Mesenchymal stem cell (in vitro differentiated cells and primary cell): ENCODE results near the gene HYLS1.
A peak's percentile ranks its signal among the peaks of the same experiment; 100 is the strongest.

Experiments
- DNase-seq: peaks from one replicate; pipeline ENCODE4 v3.0.0-alpha.2; 2013
- H2AFZ ChIP-seq: one replicate; pipeline ENCODE4 v1.6.1; 2013; ENCODE audit warnings: low read depth, mild to moderate bottlenecking, control low read depth, inconsistent platforms, low read length, moderate library complexity
- H2AK5ac ChIP-seq: 2 replicates; pipeline ENCODE4 v1.6.1; 2013; ENCODE audit warnings: low read length, moderate library complexity, mild to moderate bottlenecking, inconsistent platforms; ENCODE audit not compliant: severe bottlenecking
- H2BK120ac ChIP-seq: one replicate; pipeline ENCODE4 v1.6.1; 2013; ENCODE audit warnings: low read depth, mild to moderate bottlenecking, inconsistent platforms, low read length, moderate library complexity
- H2BK12ac ChIP-seq, 2 experiments: one replicate each; pipeline ENCODE4 v1.6.1; 2013; ENCODE audit warnings: inconsistent platforms in 2 of 2, low read length in 2 of 2, mild to moderate bottlenecking in 2 of 2, moderate library complexity in 2 of 2, control low read depth in 1 of 2
- H2BK15ac ChIP-seq: one replicate; pipeline ENCODE4 v1.6.1; 2013; ENCODE audit warnings: mild to moderate bottlenecking, low read depth, inconsistent platforms; ENCODE audit not compliant: poor library complexity, severe bottlenecking
- H2BK5ac ChIP-seq: 2 replicates; pipeline ENCODE4 v1.6.1; 2013; ENCODE audit warnings: low read depth, mild to moderate bottlenecking, low read length, control low read depth, inconsistent platforms; ENCODE audit not compliant: poor library complexity, severe bottlenecking
- H3K14ac ChIP-seq, 2 experiments: one replicate each; pipeline ENCODE4 v1.6.1; 2013; ENCODE audit warnings: inconsistent platforms in 2 of 2, low read length in 2 of 2, control low read depth in 1 of 2, mild to moderate bottlenecking in 1 of 2, moderate library complexity in 1 of 2
- H3K18ac ChIP-seq, 2 experiments: one replicate each; pipeline ENCODE4 v1.6.1; 2013; ENCODE audit warnings: inconsistent platforms in 2 of 2, low read length in 2 of 2, control low read depth in 1 of 2, low read depth in 1 of 2, mild to moderate bottlenecking in 1 of 2
- H3K23ac ChIP-seq, 2 experiments: one replicate each; pipeline ENCODE4 v1.6.1; 2013; ENCODE audit warnings: inconsistent platforms in 2 of 2, low read length in 2 of 2, mild to moderate bottlenecking in 2 of 2, moderate library complexity in 2 of 2, control low read depth in 1 of 2
- H3K27ac ChIP-seq: 2 replicates; pipeline ENCODE4 v1.5.1; 2013; ENCODE audit warnings: mild to moderate bottlenecking, moderate library complexity, low read length, control low read depth, inconsistent platforms; ENCODE audit not compliant: poor library complexity, severe bottlenecking
- H3K27me3 ChIP-seq, 2 experiments: 2 replicates each; pipeline versions ENCODE4 v1.6.1 to v1.7.0; 2013; ENCODE audit warnings: low read length in 2 of 2, mild to moderate bottlenecking in 2 of 2, moderate library complexity in 2 of 2, control low read depth in 1 of 2, inconsistent platforms in 1 of 2; ENCODE audit not compliant: control insufficient read depth in 1 of 2, insufficient read depth in 1 of 2
- H3K36me3 ChIP-seq, 2 experiments: 2 replicates each; pipeline versions ENCODE4 v1.6.1 to v1.7.0; 2013; ENCODE audit warnings: low read length in 2 of 2, control low read depth in 1 of 2, inconsistent platforms in 1 of 2, low read depth in 1 of 2, mild to moderate bottlenecking in 1 of 2; ENCODE audit not compliant: insufficient read depth in 2 of 2, control insufficient read depth in 1 of 2
- H3K4ac ChIP-seq, 2 experiments: one replicate each; pipeline ENCODE4 v1.6.1; 2013; ENCODE audit warnings: inconsistent platforms in 2 of 2, low read length in 2 of 2, mild to moderate bottlenecking in 2 of 2, moderate library complexity in 2 of 2, control low read depth in 1 of 2, low read depth in 1 of 2
- H3K4me1 ChIP-seq: 2 replicates; pipeline ENCODE4 v1.6.1; 2013; ENCODE audit warnings: low read depth, low read length, control low read depth; ENCODE audit not compliant: control insufficient read depth, insufficient read depth
- H3K4me2 ChIP-seq: 2 replicates; pipeline ENCODE4 v1.6.1; 2013; ENCODE audit warnings: low read length, mild to moderate bottlenecking, inconsistent platforms; ENCODE audit not compliant: poor library complexity, severe bottlenecking
- H3K4me3 ChIP-seq, 2 experiments: 2 replicates each; pipeline versions ENCODE4 v1.5.1 to v1.7.0; 2013; ENCODE audit warnings: low read length in 2 of 2, mild to moderate bottlenecking in 2 of 2, control low read depth in 1 of 2, low read depth in 1 of 2; ENCODE audit not compliant: insufficient read depth in 1 of 2
- H3K79me1 ChIP-seq: replicated peaks from 2 replicates; pipeline ENCODE4 v1.6.1; 2013; ENCODE audit warnings: mild to moderate bottlenecking, control low read depth, low read length, inconsistent platforms; ENCODE audit not compliant: poor library complexity, severe bottlenecking
- H3K9ac ChIP-seq: 2 replicates; pipeline ENCODE4 v1.7.0; 2013; ENCODE audit warnings: mild to moderate bottlenecking, low read length, moderate library complexity
- H3K9me3 ChIP-seq: 2 replicates; pipeline ENCODE4 v1.7.0; 2013; ENCODE audit warnings: mild to moderate bottlenecking, low read length; ENCODE audit not compliant: control insufficient read depth
- H4K8ac ChIP-seq: one replicate; pipeline ENCODE4 v1.6.1; 2013; ENCODE audit warnings: inconsistent platforms, mild to moderate bottlenecking, low read length, moderate library complexity
- H4K91ac ChIP-seq: one replicate; pipeline ENCODE4 v1.6.1; 2013; ENCODE audit warnings: mild to moderate bottlenecking, low read length, inconsistent platforms
- WGBS: methylation state at CpG from one replicate; pipeline ENCODE4 v1.1.7; 2013; ENCODE audit warnings: mixed read lengths; 5-methylcytosine and 5-hydroxymethylcytosine counted together

HYLS1 gene

DNA sequence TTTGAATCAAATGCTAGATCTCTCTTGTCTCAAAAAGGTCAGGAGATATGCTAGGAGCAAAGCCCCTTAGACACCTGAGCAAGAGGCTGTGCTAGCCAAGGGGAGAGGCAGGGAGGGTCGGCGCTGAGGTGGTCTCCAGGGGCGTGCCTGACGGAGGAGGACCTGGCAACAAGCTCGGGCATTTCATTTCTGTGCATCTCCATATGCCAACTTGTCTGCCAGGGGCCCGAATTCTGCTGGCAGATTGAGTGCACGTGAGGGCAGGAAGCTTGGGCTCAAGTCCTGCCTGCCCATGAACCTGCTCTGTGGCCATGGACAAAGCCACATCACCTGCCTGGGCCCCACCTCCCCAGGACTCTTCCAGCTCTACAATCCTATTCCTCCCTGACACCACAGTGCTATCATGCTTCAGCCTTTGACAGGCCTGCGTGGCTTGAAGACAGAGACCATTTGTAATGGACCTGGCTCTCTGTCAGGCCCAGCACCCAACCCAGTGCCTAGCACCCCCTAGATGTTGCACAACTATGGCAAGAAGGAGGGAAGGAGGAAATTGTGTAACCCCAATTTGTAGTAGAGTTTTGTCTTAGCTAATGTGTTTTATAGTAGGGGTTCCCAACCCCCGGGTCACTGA lies 42.1 kb downstream of the HYLS1 start:
- H3K23ac ChIP-seq = peak overlapping the region in 1 of 2 experiments; percentile 25
- WGBS = 83% methylated on average over 9 of the region's 9 CpGs
- no peak overlapping the region for H3K4me2 ChIP-seq
- no peaks in the 10 kb centered on the region for H3K79me1 ChIP-seq
- DNase-seq = no peak
- H3K14ac ChIP-seq = no peak overlapping the region
- no peak overlapping the region for H2BK15ac ChIP-seq
- H2BK12ac ChIP-seq = no peak overlapping the region
- no peak overlapping the region for H2BK120ac ChIP-seq
- no peak overlapping the region for H2AFZ ChIP-seq
- H3K27ac ChIP-seq = no peak overlapping the region
- peaks cover 11 to 46% of the 10 kb centered on the region in 2 experiments for H3K27me3 ChIP-seq
- no peaks in the 10 kb centered on the region for H3K9me3 ChIP-seq
- no peaks in the 10 kb centered on the region for H3K36me3 ChIP-seq
- no peak overlapping the region for H3K4me3 ChIP-seq
- H3K18ac ChIP-seq = no peak overlapping the region
- no peak overlapping the region for H3K9ac ChIP-seq
- H4K8ac ChIP-seq = no peak overlapping the region
- no peak overlapping the region for H3K4ac ChIP-seq
- H2AK5ac ChIP-seq = no peak overlapping the region
- no peaks in the 10 kb centered on the region for H3K4me1 ChIP-seq
- H4K91ac ChIP-seq = no peak overlapping the region
- no peak overlapping the region for H2BK5ac ChIP-seq

DNA sequence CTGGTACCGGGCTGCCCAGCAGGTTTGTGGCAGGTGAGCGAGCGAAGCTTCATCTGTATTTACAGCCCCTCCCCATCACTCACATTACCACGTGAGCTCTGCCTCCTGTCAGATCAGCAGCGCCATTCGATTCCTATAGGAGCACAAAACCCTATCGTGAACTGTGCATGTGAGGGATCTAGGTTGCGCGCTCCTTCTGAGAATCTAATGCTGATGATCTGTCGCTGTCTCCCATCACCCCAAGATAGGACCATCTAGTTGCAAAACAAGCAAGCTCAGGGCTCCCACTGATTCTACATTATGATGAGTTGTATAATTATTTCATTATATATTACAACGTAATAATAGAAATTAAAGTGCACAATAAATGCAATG lies 42.6 kb downstream of the HYLS1 start:
- H3K27me3 ChIP-seq = peaks cover 11 to 42% of the 10 kb centered on the region in 2 experiments
- H3K4me3 ChIP-seq = no peak overlapping the region
- H3K9ac ChIP-seq = no peak overlapping the region
- H3K4ac ChIP-seq = no peak overlapping the region
- H3K36me3 ChIP-seq = no peaks in the 10 kb centered on the region
- H2BK12ac ChIP-seq = no peak overlapping the region
- no peak for DNase-seq
- H2BK5ac ChIP-seq = no peak overlapping the region
- H3K9me3 ChIP-seq = no peaks in the 10 kb centered on the region
- H3K4me2 ChIP-seq = no peak overlapping the region
- no peak overlapping the region for H2AFZ ChIP-seq
- no peak overlapping the region for H3K14ac ChIP-seq
- H2AK5ac ChIP-seq = no peak overlapping the region
- H3K27ac ChIP-seq = no peak overlapping the region
- no peak overlapping the region for H4K91ac ChIP-seq
- H2BK15ac ChIP-seq = no peak overlapping the region
- H3K18ac ChIP-seq = no peak overlapping the region
- H3K79me1 ChIP-seq = no peaks in the 10 kb centered on the region
- H4K8ac ChIP-seq = no peak overlapping the region
- WGBS = 89% methylated on average over 11 of the region's 11 CpGs
- no peak overlapping the region for H3K23ac ChIP-seq
- H2BK120ac ChIP-seq = no peak overlapping the region
- H3K4me1 ChIP-seq = no peaks in the 10 kb centered on the region

DNA sequence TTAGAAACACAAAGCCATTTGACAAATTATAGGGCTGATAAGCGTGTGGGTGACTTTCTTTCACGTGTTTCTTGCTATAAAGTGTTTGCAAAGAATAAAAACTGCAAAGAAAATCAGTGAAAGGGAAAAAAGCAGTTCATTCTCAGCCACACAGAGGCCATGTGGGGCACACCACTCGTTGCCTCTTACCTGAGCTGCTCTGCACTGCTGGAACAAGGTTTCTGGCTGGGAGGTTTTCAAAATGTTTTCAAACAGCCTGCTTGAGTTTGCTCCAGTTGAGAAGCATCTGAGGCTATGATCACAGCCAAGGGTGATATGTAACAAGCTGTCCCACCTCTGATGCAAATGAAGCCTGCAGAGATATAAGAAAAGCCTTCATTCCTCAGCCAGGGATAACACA lies 43.6 kb downstream of the HYLS1 start:
- Histone ChIP-seq H3K27ac (no peak overlapping the region), H2BK12ac (no peak overlapping the region), H4K8ac (no peak overlapping the region), H3K9me3 (no peaks in the 10 kb centered on the region), H2BK15ac (no peak overlapping the region), H3K27me3 (peaks cover 11 to 32% of the 10 kb centered on the region in 2 experiments), H2AK5ac (no peak overlapping the region), H3K18ac (no peak overlapping the region), H2AFZ (no peak overlapping the region), H3K4me2 (no peak overlapping the region), H3K36me3 (no peaks in the 10 kb centered on the region), H3K9ac (no peak overlapping the region), H3K4me3 (no peak overlapping the region), H2BK120ac (no peak overlapping the region), H3K4me1 (no peaks in the 10 kb centered on the region), H2BK5ac (no peak overlapping the region), H3K23ac (no peak overlapping the region), H3K14ac (no peak overlapping the region), H4K91ac (no peak overlapping the region), H3K4ac (no peak overlapping the region), H3K79me1 (no peaks in the 10 kb centered on the region)
- no peak for DNase-seq
- WGBS = 59% methylated on average over 3 of the region's 3 CpGs

DNA sequence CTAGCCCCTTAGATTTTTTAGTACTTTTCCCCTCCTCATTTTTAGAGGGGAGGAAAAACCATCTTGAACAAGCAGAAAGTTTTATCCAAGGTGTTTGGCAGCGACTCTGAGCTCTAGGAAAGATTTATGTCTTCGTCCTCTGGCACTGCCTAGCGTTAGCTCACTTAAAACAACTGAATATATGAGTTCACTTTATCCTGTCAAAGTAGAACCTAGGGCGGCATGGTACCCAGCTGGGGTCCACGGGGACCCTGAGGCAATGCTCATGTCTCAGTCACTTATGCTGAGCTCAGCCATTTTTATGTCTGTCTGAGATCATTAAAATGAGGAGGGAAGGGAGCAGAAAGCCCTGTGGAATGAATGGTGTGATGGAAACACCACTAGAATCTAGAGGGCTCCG lies 44.2 kb downstream of the HYLS1 start:
- Histone ChIP-seq H3K36me3 (no peaks in the 10 kb centered on the region), H3K4me3 (no peak overlapping the region), H3K23ac (no peak overlapping the region), H3K4me1 (no peaks in the 10 kb centered on the region), H4K91ac (no peak overlapping the region), H3K79me1 (no peaks in the 10 kb centered on the region), H3K14ac (no peak overlapping the region), H4K8ac (no peak overlapping the region), H3K4me2 (no peak overlapping the region), H2BK5ac (no peak overlapping the region), H3K4ac (no peak overlapping the region), H2BK120ac (no peak overlapping the region), H3K27me3 (peaks cover 11 to 30% of the 10 kb centered on the region in 2 experiments), H2BK12ac (no peak overlapping the region), H3K18ac (no peak overlapping the region), H2BK15ac (no peak overlapping the region), H3K9ac (no peak overlapping the region), H2AFZ (no peak overlapping the region), H2AK5ac (no peak overlapping the region), H3K9me3 (no peaks in the 10 kb centered on the region), H3K27ac (no peak overlapping the region)
- no peak for DNase-seq
- WGBS = 78% methylated on average over 6 of the region's 6 CpGs
